CD4-positive, alpha-beta memory T cell (primary cell): ENCODE results near the gene RCHY1. TPM values are rescaled to one million over a fixed set of nuclear protein-coding genes. Genes with fewer than 3 reads are reported as not detected.
A peak's percentile ranks its signal among the peaks of the same experiment; 100 is the strongest.
"Not testable (repeated sequence)": the region's sequence is repeated elsewhere in the genome, so short reads cannot be mapped to it uniquely, and the experiment has no call there.

Source experiments
- CTCF ChIA-PET: fragments of 350-600 bp; sonication (Branson Sonifier 250); formaldehyde crosslinking; loops from one replicate; lab custom pipeline; 2021; ENCODE audit warnings: inconsistent platforms; ENCODE audit not compliant: partially characterized antibody; lab: Charles Lee
- POLR2A ChIA-PET: fragments of 350-600 bp; sonication (Branson Sonifier 250); formaldehyde crosslinking; loops from one replicate; lab custom pipeline; 2021; ENCODE audit not compliant: partially characterized antibody; lab: Charles Lee
- DNase-seq, 5 donors: peaks; one replicate each; pipeline versions ENCODE4 v3.0.0 to v3.0.0-alpha.2; 2020 to 2022; ENCODE audit warnings: mixed read lengths in 1 of 5
- H3K27ac ChIP-seq: one replicate; pipeline ENCODE4 v1.7.0; 2013; ENCODE audit warnings: low read depth, low read length
- H3K27me3 ChIP-seq: 2 replicates; pipeline ENCODE4 v1.7.0; 2013; ENCODE audit warnings: mild to moderate bottlenecking, low read length, moderate library complexity; ENCODE audit not compliant: insufficient read depth
- H3K36me3 ChIP-seq: 2 replicates; pipeline ENCODE4 v1.7.0; 2013; ENCODE audit warnings: mild to moderate bottlenecking, low read length, moderate library complexity; ENCODE audit not compliant: insufficient read depth
- H3K4me1 ChIP-seq: 2 replicates; pipeline ENCODE4 v1.7.0; 2013; ENCODE audit warnings: mild to moderate bottlenecking, low read length, moderate library complexity; ENCODE audit not compliant: insufficient read depth
- H3K4me3 ChIP-seq, 2 donors: one replicate each; pipeline ENCODE4 v1.7.0; 2013; ENCODE audit warnings: low read length in 2 of 2, mild to moderate bottlenecking in 1 of 2
- H3K9me3 ChIP-seq, 2 donors: one replicate each; pipeline ENCODE4 v1.7.0; 2013; ENCODE audit warnings: low read length in 2 of 2, control low read depth in 1 of 2; ENCODE audit not compliant: control insufficient read depth in 1 of 2
- H3K27ac Mint-ChIP-seq, 7 donors: one replicate each; pipeline ENCODE4 v1.8.0; 2020 to 2021; ENCODE audit warnings: mixed read lengths in 7 of 7, mild to moderate bottlenecking in 6 of 7, inconsistent platforms in 3 of 7, moderate library complexity in 3 of 7
- H3K27me3 Mint-ChIP-seq, 2 donors: one replicate each; pipeline ENCODE4 v1.8.0; 2020 to 2021; ENCODE audit warnings: mixed read lengths in 2 of 2
- H3K36me3 Mint-ChIP-seq, 2 donors: one replicate each; pipeline ENCODE4 v1.8.0; 2020 to 2021; ENCODE audit warnings: mixed read lengths in 2 of 2, inconsistent platforms in 1 of 2, mild to moderate bottlenecking in 1 of 2
- H3K4me1 Mint-ChIP-seq, 4 donors: one replicate each; pipeline ENCODE4 v1.8.0; 2020 to 2021; ENCODE audit warnings: mixed read lengths in 4 of 4, mild to moderate bottlenecking in 1 of 4
- H3K4me3 Mint-ChIP-seq, 8 donors: one replicate each; pipeline ENCODE4 v1.8.0; 2020 to 2021; ENCODE audit warnings: mixed read lengths in 8 of 8, mild to moderate bottlenecking in 7 of 8, moderate library complexity in 6 of 8, inconsistent platforms in 3 of 8
- H3K9me3 Mint-ChIP-seq, 8 donors: one replicate each; pipeline ENCODE4 v1.8.0; 2020 to 2021; ENCODE audit warnings: mixed read lengths in 8 of 8, mild to moderate bottlenecking in 5 of 8, inconsistent platforms in 3 of 8, moderate library complexity in 1 of 8
- intact Hi-C: fragments of 100-400 bp; cut with micrococcal nuclease; formaldehyde crosslinking; loops from one replicate; pipeline ENCODE4 v1.15.1; 2023
- polyA plus RNA-seq, 2 donors: library from polyadenylated mRNA; unstranded; fragments of 300-500 nt; fragmentation: Illumina TruSeq; gene quantifications; one replicate each; pipeline ENCODE4 v1.2.3, GENCODE V29; 2021
- total RNA-seq, 2 experiments: library from RNA; stranded (reverse); gene quantifications; one replicate each; pipeline ENCODE4 v1.2.3, GENCODE V29; 2021

RCHY1 gene
- total and polyA plus RNA-seq, 4 experiments from 2014 or later: 26.4 to 40.9 (median 38.6) TPM

- H3K4me3 ChIP-seq: no peak overlapping the region
- peaks cover 0 to 3% (median 0%) of the 10 kb centered on the region in 8 donors for H3K9me3 Mint-ChIP-seq
- H3K4me1 Mint-ChIP-seq: peaks cover 29 to 53% (median 45%) of the 10 kb centered on the region in 4 donors
- no peak for DNase-seq
- H3K27ac Mint-ChIP-seq: peak overlapping the region in 4 of 7 donors; percentile 13 to 100 (median 100)
- H3K4me3 Mint-ChIP-seq: peak overlapping the region in 1 of 8 donors; percentile 8
- ChIA-PET CTCF (interaction anchor here (3.2 kb wide), 1 partner anchor 208 kb away, joined by 13 read pairs; the partner anchor contains the start of gene USO1), POLR2A (interaction anchor here (0.8 to 4.9 kb wide), 3 partner anchors 11 to 424 kb away, joined by 4 to 28 read pairs (median 14); partner anchors contain the start of genes NAAA and USO1)
- peaks cover 63% of the 10 kb centered on the region for H3K4me1 ChIP-seq
- no peaks in the 10 kb centered on the region for H3K27me3 Mint-ChIP-seq
- no peaks in the 10 kb centered on the region for H3K27me3 ChIP-seq
- intact Hi-C loops: loop anchor here (10.0 kb wide), 2 partner anchors 119 to 1469 kb away; partner anchors contain the start of gene CDKL2
- H3K27ac ChIP-seq: peak overlapping the region; percentile 97
- peaks cover 18% of the 10 kb centered on the region for H3K36me3 ChIP-seq
- H3K36me3 Mint-ChIP-seq: peaks cover 32 to 45% of the 10 kb centered on the region in 2 donors
- no peaks in the 10 kb centered on the region for H3K9me3 ChIP-seq
These were observed 1.9 kb upstream of the RCHY1 start for GRCh38 chr4:75516144-75516543.

- H3K27me3 ChIP-seq: no peaks in the 10 kb centered on the region
- Mint-ChIP-seq H3K4me1 (peaks cover 30 to 45% (median 41%) of the 10 kb centered on the region in 4 donors), H3K36me3 (peaks cover 23 to 37% of the 10 kb centered on the region in 2 donors), H3K9me3 (peaks cover 0 to 1% (median 0%) of the 10 kb centered on the region in 8 donors), H3K27ac (peak overlapping the region in 3 of 7 donors; percentile 99 to 100 (median 100)), H3K4me3 (no peak overlapping the region), H3K27me3 (no peaks in the 10 kb centered on the region)
- ChIA-PET POLR2A (interaction anchor here (0.7 to 4.9 kb wide), 18 partner anchors 10 to 1643 kb away, joined by 3 to 41 read pairs (median 5); partner anchors contain the start of genes G3BP2, NAAA, NUP54 and ODAPH), CTCF (interaction anchor here (1.8 to 3.2 kb wide), 2 partner anchors 9 to 209 kb away, joined by 5 to 13 read pairs; partner anchors contain the start of gene USO1)
- peak overlapping the region; percentile 97 for H3K27ac ChIP-seq
- DNase-seq: peak; percentile 40 to 59 (median 45)
- H3K4me3 ChIP-seq: peak overlapping the region; percentile 68 to 99
- no peaks in the 10 kb centered on the region for H3K9me3 ChIP-seq
- peaks cover 70% of the 10 kb centered on the region for H3K4me1 ChIP-seq
- intact Hi-C loops: loop anchor here (1.0 to 10.0 kb wide), 11 partner anchors 120 to 1642 kb away; partner anchors contain the start of genes CCNG2, CCNI, CDKL2 and G3BP2
- H3K36me3 ChIP-seq: peaks cover 17% of the 10 kb centered on the region
These were observed 878 bp upstream of the RCHY1 start for GRCh38 chr4:75514949-75515612.

GRCh38 chr4:75513526-75514130, 575 bp downstream of the RCHY1 start:
- peak overlapping the region in 3 of 7 donors; percentile 99 to 100 (median 100) for H3K27ac Mint-ChIP-seq
- no peaks in the 10 kb centered on the region for H3K9me3 Mint-ChIP-seq
- intact Hi-C loops: loop anchor here (1.0 to 10.0 kb wide), 11 partner anchors 121 to 1643 kb away; partner anchors contain the start of genes CCNG2, CCNI, CDKL2 and G3BP2
- H3K4me1 Mint-ChIP-seq: peaks cover 31 to 52% (median 33%) of the 10 kb centered on the region in 4 donors
- no peaks in the 10 kb centered on the region for H3K27me3 Mint-ChIP-seq
- Histone ChIP-seq H3K9me3 (no peaks in the 10 kb centered on the region), H3K4me3 (peak overlapping the region; percentile 68 to 99), H3K27me3 (no peaks in the 10 kb centered on the region), H3K4me1 (peaks cover 79% of the 10 kb centered on the region), H3K27ac (peak overlapping the region; percentile 97), H3K36me3 (peaks cover 13% of the 10 kb centered on the region)
- ChIA-PET POLR2A (interaction anchor here (0.6 to 4.9 kb wide), 15 partner anchors 8 to 1111 kb away, joined by 3 to 41 read pairs (median 5); partner anchors contain the start of genes CDKL2, G3BP2, NAAA and NUP54), CTCF (interaction anchor here (1.8 to 3.2 kb wide), 2 partner anchors 8 to 210 kb away, joined by 5 to 13 read pairs; partner anchors contain the start of gene USO1)
- peaks cover 13 to 33% of the 10 kb centered on the region in 2 donors for H3K36me3 Mint-ChIP-seq
- no peak overlapping the region for H3K4me3 Mint-ChIP-seq
- no peak for DNase-seq

GRCh38 chr4:75512386-75513211, 1.6 kb downstream of the RCHY1 start:
- Mint-ChIP-seq H3K4me1 (peaks cover 25 to 49% (median 30%) of the 10 kb centered on the region in 4 donors), H3K27me3 (no peaks in the 10 kb centered on the region), H3K9me3 (no peaks in the 10 kb centered on the region), H3K27ac (peak overlapping the region in 3 of 7 donors; percentile 99 to 100 (median 100)), H3K36me3 (peaks cover 8 to 26% of the 10 kb centered on the region in 2 donors), H3K4me3 (no peak overlapping the region)
- ChIA-PET POLR2A (interaction anchor here (1.1 to 4.9 kb wide), 6 partner anchors 14 to 636 kb away, joined by 3 to 41 read pairs (median 17); partner anchors contain the start of genes G3BP2, NAAA, NUP54 and USO1), CTCF (no interaction called here)
- H3K4me1 ChIP-seq: peaks cover 73% of the 10 kb centered on the region
- peaks cover 11% of the 10 kb centered on the region for H3K36me3 ChIP-seq
- intact Hi-C loops: loop anchor here (5.0 to 10.0 kb wide), 4 partner anchors 122 to 1565 kb away; partner anchors contain the start of genes CCNI, CDKL2 and SCARB2
- peak in 3 of 5 donors; percentile 6 to 12 (median 7) for DNase-seq
- no peaks in the 10 kb centered on the region for H3K9me3 ChIP-seq
- H3K27ac ChIP-seq: peak overlapping the region; percentile 97
- H3K4me3 ChIP-seq: peak overlapping the region; percentile 68 to 99
- H3K27me3 ChIP-seq: no peaks in the 10 kb centered on the region

- peaks cover 10 to 28% of the 10 kb centered on the region in 2 donors for H3K36me3 Mint-ChIP-seq
- H3K27me3 Mint-ChIP-seq: no peaks in the 10 kb centered on the region
- intact Hi-C loops: loop anchor here (5.0 to 10.0 kb wide), 4 partner anchors 123 to 1565 kb away; partner anchors contain the start of genes CCNI, CDKL2 and SCARB2
- H3K4me3 ChIP-seq: peak overlapping the region in 1 of 2 donors; percentile 68
- peak overlapping the region; percentile 97 for H3K27ac ChIP-seq
- peaks cover 68% of the 10 kb centered on the region for H3K4me1 ChIP-seq
- CTCF ChIA-PET: no interaction called here
- H3K4me1 Mint-ChIP-seq: peaks cover 28 to 48% (median 30%) of the 10 kb centered on the region in 4 donors
- peaks cover 9% of the 10 kb centered on the region for H3K36me3 ChIP-seq
- no peak overlapping the region for H3K4me3 Mint-ChIP-seq
- DNase-seq: no peak
- no peaks in the 10 kb centered on the region for H3K9me3 Mint-ChIP-seq
- H3K9me3 ChIP-seq: no peaks in the 10 kb centered on the region
- H3K27ac Mint-ChIP-seq: no peak overlapping the region
- H3K27me3 ChIP-seq: no peaks in the 10 kb centered on the region
- POLR2A ChIA-PET: interaction anchor here (3.4 to 4.9 kb wide), 3 partner anchors 161 to 428 kb away, joined by 27 to 41 read pairs (median 28); partner anchors contain the start of genes G3BP2, NAAA and USO1
These were observed 2.4 kb downstream of the RCHY1 start for GRCh38 chr4:75511841-75512240.

- POLR2A ChIA-PET, H3K9me3 Mint-ChIP-seq, H3K27me3 ChIP-seq, CTCF ChIA-PET, H3K4me3 ChIP-seq, H3K27me3 Mint-ChIP-seq, intact Hi-C loops, H3K27ac ChIP-seq, H3K9me3 ChIP-seq, DNase-seq: not testable (repeated sequence)
- peaks cover 27 to 43% of the 10 kb centered on the region in 2 donors for H3K36me3 Mint-ChIP-seq
- Histone ChIP-seq H3K4me1 (peaks cover 50% of the 10 kb centered on the region), H3K36me3 (peaks cover 20% of the 10 kb centered on the region)
- peak overlapping the region in 5 of 8 donors; percentile 12 to 64 (median 22) for H3K4me3 Mint-ChIP-seq
- H3K4me1 Mint-ChIP-seq: peaks cover 18 to 38% (median 22%) of the 10 kb centered on the region in 4 donors
- peak overlapping the region in 6 of 7 donors; percentile 9 to 72 (median 46) for H3K27ac Mint-ChIP-seq
These were observed 4.6 kb downstream of the RCHY1 start for GRCh38 chr4:75509592-75509991.
